Endodermal cell (in vitro differentiated cells): ENCODE data around the gene RERE. TPM values are rescaled to one million over a fixed set of nuclear protein-coding genes. Genes with fewer than 3 reads are reported as not detected.

Source experiments
- DNase-seq: peaks from one replicate; pipeline ENCODE4 v3.0.0-alpha.2; 2017
- H3K27ac ChIP-seq: 2 replicates; pipeline ENCODE4 v1.5.1; 2013; ENCODE audit warnings: mild to moderate bottlenecking, low read depth, low read length, moderate library complexity
- H3K27me3 ChIP-seq: 2 replicates; pipeline ENCODE4 v1.6.1; 2013; ENCODE audit warnings: mild to moderate bottlenecking, low read length, moderate library complexity; ENCODE audit not compliant: insufficient read depth, control insufficient read depth, poor library complexity, severe bottlenecking
- H3K36me3 ChIP-seq: 2 replicates; pipeline ENCODE4 v1.7.0; 2013; ENCODE audit warnings: mild to moderate bottlenecking, low read length, moderate library complexity; ENCODE audit not compliant: control insufficient read depth, insufficient read depth
- H3K4me1 ChIP-seq: one replicate; pipeline ENCODE4 v1.7.0; 2013; ENCODE audit warnings: low read length; ENCODE audit not compliant: control insufficient read depth, insufficient read depth
- H3K4me3 ChIP-seq: 2 replicates; pipeline ENCODE4 v1.5.1; 2013; ENCODE audit warnings: mild to moderate bottlenecking, low read length, moderate library complexity
- H3K9ac ChIP-seq: 2 replicates; pipeline ENCODE4 v1.6.1; 2013; ENCODE audit warnings: mild to moderate bottlenecking, low read length, moderate library complexity; ENCODE audit not compliant: poor library complexity, severe bottlenecking; ENCODE audit errors: extremely low read depth
- H3K9me3 ChIP-seq: 2 replicates; pipeline ENCODE4 v1.6.1; 2013; ENCODE audit warnings: mild to moderate bottlenecking, low read length, moderate library complexity; ENCODE audit not compliant: control insufficient read depth
- H3K27ac Mint-ChIP-seq: 2 replicates; pipeline ENCODE4 v1.8.0; 2020; ENCODE audit warnings: mixed read lengths
- H3K27me3 Mint-ChIP-seq: 2 replicates; pipeline ENCODE4 v1.8.0; 2021; ENCODE audit warnings: mild to moderate bottlenecking, mixed read lengths; ENCODE audit not compliant: insufficient read depth
- H3K36me3 Mint-ChIP-seq: 2 replicates; pipeline ENCODE4 v1.8.0; 2020; ENCODE audit warnings: low read depth, mixed read lengths
- H3K4me1 Mint-ChIP-seq: 2 replicates; pipeline ENCODE4 v1.8.0; 2020; ENCODE audit warnings: mixed read lengths
- H3K4me3 Mint-ChIP-seq: 2 replicates; pipeline ENCODE4 v1.8.0; 2020; ENCODE audit warnings: mild to moderate bottlenecking, moderate library complexity, mixed read lengths
- H3K9me3 Mint-ChIP-seq: 2 replicates; pipeline ENCODE4 v1.8.0; 2020; ENCODE audit warnings: mild to moderate bottlenecking, mixed read lengths
- WGBS, 2 experiments: methylation state at CpG; one replicate each; pipeline versions ENCODE4 v1.1.5 to v1.1.7; 2013; ENCODE audit warnings: missing lambda C conversion rate in 2 of 2, mixed read lengths in 1 of 2; ENCODE audit not compliant: insufficient coverage in 1 of 2, insufficient read length in 1 of 2; 5-methylcytosine and 5-hydroxymethylcytosine counted together
- total RNA-seq, 2 donors: library from RNA; stranded (reverse); fragmentation: NEBNext Ultra II Directional in 1 of 2; extraction: Animal tissue kit (Norgen Biotek cat#: 25700) in 1 of 2; gene quantifications; 2 replicates in 1 of 2; 3 replicates in 1 of 2; pipeline ENCODE4 v1.2.1, GENCODE V29; 2021
- TF ChIP-seq, protein P1 (sequence below): fragments of 200-600 bp; sonication (generic); conservative IDR thresholded peaks from 2 replicates; pipeline ENCODE4 v1.5.0; 2021; ENCODE audit warnings: antibody characterized with exemption, mild to moderate bottlenecking

Gene RERE
- total RNA-seq, 2 donors from 2014 or later = 159 to 179 TPM

DNA sequence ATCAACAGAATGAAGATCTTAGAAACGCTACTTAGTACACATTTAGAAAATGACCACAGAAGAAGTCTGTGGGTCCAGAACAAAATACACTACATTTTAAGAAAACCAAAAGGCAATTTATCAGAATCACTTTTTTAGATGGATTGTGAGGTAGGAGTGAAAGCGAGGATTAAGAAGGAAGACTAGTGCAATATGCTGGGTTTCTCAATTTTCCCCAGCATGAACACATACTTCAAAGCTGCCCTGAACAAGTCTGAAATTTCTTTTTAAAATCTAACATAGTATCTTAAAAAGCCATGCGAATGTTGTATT lies 299.0 kb downstream of the RERE start:
- H3K9me3 Mint-ChIP-seq = no peaks in the 10 kb centered on the region
- WGBS, 2 experiments = 88 to 94% methylated on average over 1 to 3 of the region's 3 CpGs
- Histone ChIP-seq H3K9me3 (peaks cover 5% of the 10 kb centered on the region), H3K36me3 (peaks cover 17% of the 10 kb centered on the region), H3K27me3 (no peaks in the 10 kb centered on the region), H3K9ac (no peak overlapping the region), H3K4me1 (no peaks in the 10 kb centered on the region), H3K27ac (peak overlapping the region; percentile 72), H3K4me3 (no peak overlapping the region)
- TF ChIP-seq, protein P1, sequence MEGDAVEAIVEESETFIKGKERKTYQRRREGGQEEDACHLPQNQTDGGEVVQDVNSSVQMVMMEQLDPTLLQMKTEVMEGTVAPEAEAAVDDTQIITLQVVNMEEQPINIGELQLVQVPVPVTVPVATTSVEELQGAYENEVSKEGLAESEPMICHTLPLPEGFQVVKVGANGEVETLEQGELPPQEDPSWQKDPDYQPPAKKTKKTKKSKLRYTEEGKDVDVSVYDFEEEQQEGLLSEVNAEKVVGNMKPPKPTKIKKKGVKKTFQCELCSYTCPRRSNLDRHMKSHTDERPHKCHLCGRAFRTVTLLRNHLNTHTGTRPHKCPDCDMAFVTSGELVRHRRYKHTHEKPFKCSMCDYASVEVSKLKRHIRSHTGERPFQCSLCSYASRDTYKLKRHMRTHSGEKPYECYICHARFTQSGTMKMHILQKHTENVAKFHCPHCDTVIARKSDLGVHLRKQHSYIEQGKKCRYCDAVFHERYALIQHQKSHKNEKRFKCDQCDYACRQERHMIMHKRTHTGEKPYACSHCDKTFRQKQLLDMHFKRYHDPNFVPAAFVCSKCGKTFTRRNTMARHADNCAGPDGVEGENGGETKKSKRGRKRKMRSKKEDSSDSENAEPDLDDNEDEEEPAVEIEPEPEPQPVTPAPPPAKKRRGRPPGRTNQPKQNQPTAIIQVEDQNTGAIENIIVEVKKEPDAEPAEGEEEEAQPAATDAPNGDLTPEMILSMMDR = no peak
- H3K4me3 Mint-ChIP-seq = no peak overlapping the region
- no peaks in the 10 kb centered on the region for H3K27me3 Mint-ChIP-seq
- H3K4me1 Mint-ChIP-seq = peaks cover 23% of the 10 kb centered on the region
- H3K27ac Mint-ChIP-seq = peak overlapping the region; percentile 29
- peaks cover 19% of the 10 kb centered on the region for H3K36me3 Mint-ChIP-seq
- no peak for DNase-seq

DNA sequence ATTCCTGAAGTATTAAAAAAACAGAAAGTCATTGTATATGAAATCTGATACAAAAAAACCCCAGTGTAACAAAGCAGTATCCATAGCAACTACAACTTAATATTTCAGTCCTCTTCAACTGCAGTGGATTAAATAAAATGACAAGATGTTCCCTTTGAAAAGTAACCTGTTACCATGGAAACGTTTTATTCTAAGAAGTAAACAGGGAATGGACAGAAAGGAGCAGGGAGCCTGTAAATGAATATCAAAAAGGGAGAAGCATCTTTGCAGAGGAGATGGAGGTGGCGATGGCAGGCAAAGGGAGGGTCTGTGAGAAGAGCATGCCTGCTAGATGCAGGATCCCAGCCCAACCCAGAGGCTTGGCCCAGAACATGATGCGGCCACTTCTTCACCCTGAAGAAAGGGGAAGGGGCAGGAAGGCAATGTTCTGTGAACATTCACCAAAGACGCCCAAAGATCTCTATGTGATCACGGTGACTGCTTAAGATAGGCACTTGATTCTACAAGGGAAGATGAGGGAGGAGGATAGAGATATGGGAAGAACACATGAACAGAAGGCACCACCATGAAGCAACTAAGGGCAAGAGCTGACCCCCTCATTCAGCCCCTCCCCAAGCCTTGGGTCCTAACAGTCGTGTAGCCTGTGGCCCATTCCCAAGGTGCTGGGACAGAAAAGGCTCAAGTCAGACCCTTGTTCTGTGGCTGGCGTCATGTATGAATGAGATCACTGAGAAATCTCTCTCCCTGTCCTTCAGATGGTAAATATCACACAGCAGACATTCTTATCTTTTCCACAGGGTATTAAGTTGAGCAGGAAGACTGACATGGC lies 299.6 kb downstream of the RERE start:
- Mint-ChIP-seq H3K4me3 (no peak overlapping the region), H3K27me3 (no peaks in the 10 kb centered on the region), H3K4me1 (peaks cover 23% of the 10 kb centered on the region), H3K27ac (peak overlapping the region; percentile 29), H3K9me3 (no peaks in the 10 kb centered on the region), H3K36me3 (peaks cover 17% of the 10 kb centered on the region)
- no peaks in the 10 kb centered on the region for H3K9me3 ChIP-seq
- H3K4me3 ChIP-seq = no peak overlapping the region
- peak overlapping the region; percentile 72 for H3K27ac ChIP-seq
- H3K4me1 ChIP-seq = no peaks in the 10 kb centered on the region
- WGBS, 2 experiments = 81 to 92% methylated on average over 5 to 7 of the region's 7 CpGs
- H3K36me3 ChIP-seq = peaks cover 11% of the 10 kb centered on the region
- H3K27me3 ChIP-seq = no peaks in the 10 kb centered on the region
- TF ChIP-seq, protein P1 = no peak
- no peak overlapping the region for H3K9ac ChIP-seq
- DNase-seq = no peak

DNA sequence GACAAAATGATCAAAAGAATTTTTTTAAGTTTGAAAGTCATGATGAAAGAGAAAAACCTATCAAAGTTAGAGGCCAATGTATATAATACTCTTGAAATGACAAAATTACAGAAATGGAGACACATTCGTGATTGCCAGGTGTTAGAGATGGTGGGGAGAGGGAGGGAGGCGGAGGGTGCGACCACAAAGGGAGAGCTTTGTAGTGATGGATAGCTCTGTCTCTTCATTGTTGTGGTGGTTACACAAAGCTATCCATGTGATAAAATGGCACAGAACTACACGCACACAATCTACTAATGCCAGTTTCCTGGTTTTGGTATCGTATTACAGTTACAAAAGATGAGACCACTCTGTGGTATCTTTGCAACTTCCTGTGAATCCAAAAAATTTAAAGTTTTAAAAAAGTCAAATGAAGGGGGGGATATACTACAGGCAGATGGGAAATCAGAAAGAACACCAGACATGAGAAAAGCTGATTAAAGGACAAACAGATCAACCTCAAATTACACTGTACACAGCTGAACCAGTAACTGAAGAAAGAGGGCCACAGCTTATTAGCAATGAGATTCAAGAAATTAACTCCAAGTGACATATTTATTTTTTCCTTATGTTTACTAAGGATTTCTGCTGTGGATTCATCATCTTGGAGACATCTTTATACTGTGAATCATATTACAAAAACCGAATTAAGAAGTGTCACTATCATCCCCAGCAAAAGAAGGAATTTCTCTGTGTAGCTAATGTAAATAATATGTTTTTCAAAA lies 300.5 kb downstream of the RERE start:
- DNase-seq = no peak
- H3K4me3 Mint-ChIP-seq = no peak overlapping the region
- H3K9me3 ChIP-seq = no peaks in the 10 kb centered on the region
- no peaks in the 10 kb centered on the region for H3K9me3 Mint-ChIP-seq
- H3K27me3 Mint-ChIP-seq = no peaks in the 10 kb centered on the region
- peak overlapping the region; percentile 72 for H3K27ac ChIP-seq
- peaks cover 20% of the 10 kb centered on the region for H3K36me3 Mint-ChIP-seq
- no peak overlapping the region for H3K9ac ChIP-seq
- TF ChIP-seq, protein P1 = no peak
- no peaks in the 10 kb centered on the region for H3K4me1 ChIP-seq
- H3K27me3 ChIP-seq = no peaks in the 10 kb centered on the region
- peaks cover 26% of the 10 kb centered on the region for H3K4me1 Mint-ChIP-seq
- peaks cover 15% of the 10 kb centered on the region for H3K36me3 ChIP-seq
- H3K27ac Mint-ChIP-seq = peak overlapping the region; percentile 2
- WGBS, 2 experiments = 91% methylated on average over 6 of the region's 6 CpGs; no CpG with 5 or more reads in 1 of the 2 experiments
- H3K4me3 ChIP-seq = no peak overlapping the region
